Karpas-422 (cell line): ENCODE measurements around the gene PLAC1. TPM values are rescaled to one million over a fixed set of nuclear protein-coding genes. Genes with fewer than 3 reads are reported as not detected.

Experiments used
- DNase-seq: peaks from one replicate; pipeline ENCODE4 v3.0.0-alpha.2; 2015
- H2AFZ ChIP-seq: fragments of 200-600 bp; sonication (generic); 2 replicates; pipeline ENCODE4 v1.6.1; 2014; ENCODE audit warnings: antibody characterized with exemption, low read length, mixed read lengths
- H3K27ac ChIP-seq: fragments of 200-600 bp; sonication (generic); 2 replicates; pipeline ENCODE4 v1.5.1; 2014; ENCODE audit warnings: mild to moderate bottlenecking, low read length, moderate library complexity
- H3K27me3 ChIP-seq: fragments of 200-600 bp; sonication (generic); 2 replicates; pipeline ENCODE4 v1.6.1; 2014; ENCODE audit warnings: low read length, mixed read lengths
- H3K36me3 ChIP-seq: fragments of 200-600 bp; sonication (generic); 2 replicates; pipeline ENCODE4 v1.6.1; 2014; ENCODE audit warnings: low read length, mixed read lengths; ENCODE audit not compliant: insufficient read depth
- H3K4me1 ChIP-seq: fragments of 200-600 bp; sonication (generic); 2 replicates; pipeline ENCODE4 v1.6.1; 2014; ENCODE audit warnings: mild to moderate bottlenecking, low read length, mixed read lengths
- H3K4me2 ChIP-seq: fragments of 200-600 bp; sonication (generic); 2 replicates; pipeline ENCODE4 v1.6.1; 2014; ENCODE audit warnings: low read length, low read depth, mild to moderate bottlenecking; ENCODE audit not compliant: poor library complexity, severe bottlenecking
- H3K4me3 ChIP-seq: fragments of 200-600 bp; sonication (generic); 2 replicates; pipeline ENCODE4 v1.5.1; 2014; ENCODE audit warnings: mild to moderate bottlenecking, antibody characterized with exemption, low read length, mixed read lengths
- H3K79me2 ChIP-seq: fragments of 200-600 bp; sonication (generic); 2 replicates; pipeline ENCODE4 v1.6.1; 2014; ENCODE audit warnings: mild to moderate bottlenecking, low read length, mixed read lengths
- H3K9ac ChIP-seq: fragments of 200-600 bp; sonication (generic); 2 replicates; pipeline ENCODE4 v1.6.0; 2014; ENCODE audit warnings: low read length
- H3K9me2 ChIP-seq: fragments of 200-600 bp; sonication (generic), shearing (Covaris generic); replicated peaks from 2 replicates; pipeline ENCODE4 v1.6.0; 2014; ENCODE audit warnings: mild to moderate bottlenecking, low read length, moderate library complexity; ENCODE audit not compliant: insufficient read depth
- H3K9me3 ChIP-seq: fragments of 300-700, 200-600 bp; sonication (generic); 2 replicates; pipeline ENCODE4 v1.6.1; 2014; ENCODE audit warnings: low read length, mixed read lengths
- H4K20me1 ChIP-seq: fragments of 200-600 bp; sonication (generic); 2 replicates; pipeline ENCODE4 v1.6.1; 2014; ENCODE audit warnings: mild to moderate bottlenecking, antibody characterized with exemption, low read length, low read depth; ENCODE audit not compliant: insufficient read depth
- total RNA-seq: library from RNA; depleted of rRNA; stranded (reverse); fragments of >200 nt; shearing (Covaris generic); gene quantifications from 2 replicates; pipeline ENCODE4 v1.2.3, GENCODE V29; 2014; ENCODE audit warnings: low replicate concordance

PLAC1 gene
- total RNA-seq, 1 experiment from 2014 or later: not detected

DNA sequence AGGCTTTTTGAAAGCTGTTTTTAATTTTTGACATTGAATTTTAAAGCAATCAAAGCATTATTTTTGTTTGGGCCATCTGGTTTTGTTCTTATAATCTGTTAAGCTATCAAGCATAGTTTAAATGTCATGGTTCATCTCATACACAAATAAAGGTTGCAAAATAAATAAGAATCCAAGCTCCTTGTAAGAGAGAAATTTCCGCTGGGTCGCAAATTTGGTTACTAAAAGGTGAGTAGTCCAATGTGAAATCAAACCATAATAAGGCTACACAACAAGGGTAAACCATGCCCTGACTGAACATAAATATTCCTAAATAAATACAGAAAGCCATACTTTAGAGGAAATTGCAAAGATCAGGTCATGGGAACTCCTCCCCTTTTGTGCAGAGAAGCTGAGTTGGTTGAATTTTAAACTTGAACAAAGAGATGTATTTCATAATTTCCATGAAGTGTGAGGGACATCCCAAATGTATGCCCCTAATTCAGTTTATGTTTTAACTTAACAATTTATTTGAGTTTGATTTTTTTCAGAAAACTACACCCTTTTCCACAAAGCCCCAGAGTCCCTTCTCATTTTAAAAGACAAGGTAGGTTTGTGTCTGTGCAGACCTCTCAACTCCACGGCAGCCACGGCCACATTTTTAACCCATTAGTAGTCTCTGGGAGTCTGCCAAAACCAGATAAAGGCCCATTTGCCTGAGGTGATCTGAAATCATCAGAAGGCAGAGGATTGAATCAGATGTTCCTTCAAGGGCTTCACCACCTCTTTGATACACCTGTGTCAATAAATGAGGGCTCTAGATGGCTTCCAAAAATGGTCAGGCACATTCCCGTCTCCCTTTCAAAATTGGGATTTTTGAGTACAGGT lies 85.2 kb downstream of the PLAC1 start:
- H3K4me1 ChIP-seq: no peaks in the 10 kb centered on the region
- H3K4me3 ChIP-seq: no peak overlapping the region
- no peak overlapping the region for H2AFZ ChIP-seq
- H3K9ac ChIP-seq: no peak overlapping the region
- no peaks in the 10 kb centered on the region for H4K20me1 ChIP-seq
- no peaks in the 10 kb centered on the region for H3K9me2 ChIP-seq
- H3K79me2 ChIP-seq: no peaks in the 10 kb centered on the region
- H3K4me2 ChIP-seq: no peak overlapping the region
- no peaks in the 10 kb centered on the region for H3K27me3 ChIP-seq
- no peaks in the 10 kb centered on the region for H3K36me3 ChIP-seq
- H3K27ac ChIP-seq: no peak overlapping the region
- DNase-seq: no peak
- H3K9me3 ChIP-seq: no peaks in the 10 kb centered on the region

GRCh38 chrX:134571796-134572195 lies 86.5 kb downstream of the PLAC1 start:
- Histone ChIP-seq H2AFZ (no peak overlapping the region), H3K4me3 (no peak overlapping the region), H3K9ac (no peak overlapping the region), H3K9me2 (no peaks in the 10 kb centered on the region), H3K27me3 (no peaks in the 10 kb centered on the region), H3K4me2 (no peak overlapping the region), H4K20me1 (no peaks in the 10 kb centered on the region), H3K27ac (no peak overlapping the region), H3K9me3 (no peaks in the 10 kb centered on the region), H3K4me1 (no peaks in the 10 kb centered on the region), H3K36me3 (no peaks in the 10 kb centered on the region), H3K79me2 (no peaks in the 10 kb centered on the region)
- DNase-seq: no peak

DNA sequence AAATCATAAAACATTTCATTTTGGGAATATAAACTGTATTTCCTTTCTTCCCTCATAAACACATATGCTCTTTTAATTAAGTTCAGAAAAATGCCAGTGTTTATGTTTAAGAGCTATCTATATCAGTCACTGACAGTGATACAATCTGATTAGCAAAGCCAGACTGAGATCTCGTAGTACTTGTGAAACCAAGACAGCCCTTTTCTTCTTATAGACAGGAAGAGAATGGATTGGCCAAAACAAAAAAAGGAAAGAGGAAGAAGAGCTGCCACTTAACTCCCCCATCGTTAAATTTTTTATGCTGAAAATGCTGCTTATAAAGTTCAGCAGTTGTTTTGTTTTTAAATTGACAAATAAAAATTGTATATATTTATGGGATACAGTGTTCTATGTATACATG lies 87.4 kb downstream of the PLAC1 start:
- H3K4me1 ChIP-seq: no peaks in the 10 kb centered on the region
- no peaks in the 10 kb centered on the region for H4K20me1 ChIP-seq
- no peaks in the 10 kb centered on the region for H3K9me2 ChIP-seq
- H2AFZ ChIP-seq: no peak overlapping the region
- no peaks in the 10 kb centered on the region for H3K79me2 ChIP-seq
- no peak for DNase-seq
- no peak overlapping the region for H3K27ac ChIP-seq
- no peak overlapping the region for H3K9ac ChIP-seq
- no peaks in the 10 kb centered on the region for H3K27me3 ChIP-seq
- no peaks in the 10 kb centered on the region for H3K9me3 ChIP-seq
- H3K4me3 ChIP-seq: no peak overlapping the region
- H3K36me3 ChIP-seq: no peaks in the 10 kb centered on the region
- H3K4me2 ChIP-seq: no peak overlapping the region

GRCh38 chrX:134570509-134570846 lies 87.8 kb downstream of the PLAC1 start:
- H3K9me2 ChIP-seq: no peaks in the 10 kb centered on the region
- no peaks in the 10 kb centered on the region for H4K20me1 ChIP-seq
- no peak overlapping the region for H3K4me3 ChIP-seq
- no peak overlapping the region for H2AFZ ChIP-seq
- no peak overlapping the region for H3K27ac ChIP-seq
- DNase-seq: no peak
- H3K9ac ChIP-seq: no peak overlapping the region
- no peaks in the 10 kb centered on the region for H3K36me3 ChIP-seq
- no peaks in the 10 kb centered on the region for H3K4me1 ChIP-seq
- no peaks in the 10 kb centered on the region for H3K79me2 ChIP-seq
- H3K27me3 ChIP-seq: no peaks in the 10 kb centered on the region
- no peaks in the 10 kb centered on the region for H3K9me3 ChIP-seq
- no peak overlapping the region for H3K4me2 ChIP-seq

DNA sequence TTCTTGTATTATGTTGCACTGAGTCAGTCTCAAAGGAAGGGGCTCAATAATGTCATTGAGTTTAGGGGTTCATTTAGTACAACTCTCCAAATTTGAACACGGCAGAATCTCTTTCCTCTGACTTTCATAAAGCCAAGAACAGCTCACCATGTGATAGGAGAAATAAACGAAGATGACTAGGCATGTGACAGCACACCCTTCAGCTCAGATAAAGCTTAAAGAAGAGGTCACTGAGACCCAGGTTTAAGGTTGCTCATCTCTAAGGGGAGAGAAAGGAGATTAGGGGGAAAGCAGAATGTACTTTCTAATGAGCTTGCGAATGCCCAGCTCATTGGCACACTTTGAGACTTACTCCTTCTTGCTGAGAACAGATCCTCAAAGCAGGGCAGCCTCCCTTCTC lies 89.0 kb downstream of the PLAC1 start:
- no peaks in the 10 kb centered on the region for H3K9me2 ChIP-seq
- H3K27ac ChIP-seq: no peak overlapping the region
- H3K79me2 ChIP-seq: no peaks in the 10 kb centered on the region
- no peaks in the 10 kb centered on the region for H3K36me3 ChIP-seq
- no peak overlapping the region for H3K4me2 ChIP-seq
- H3K4me1 ChIP-seq: no peaks in the 10 kb centered on the region
- no peak for DNase-seq
- H3K9ac ChIP-seq: no peak overlapping the region
- H3K27me3 ChIP-seq: no peaks in the 10 kb centered on the region
- H3K9me3 ChIP-seq: no peaks in the 10 kb centered on the region
- no peak overlapping the region for H2AFZ ChIP-seq
- H3K4me3 ChIP-seq: no peak overlapping the region
- H4K20me1 ChIP-seq: no peaks in the 10 kb centered on the region

GRCh38 chrX:134568285-134569016 lies 89.8 kb downstream of the PLAC1 start:
- H3K4me3 ChIP-seq: no peak overlapping the region
- no peak for DNase-seq
- H3K27ac ChIP-seq: no peak overlapping the region
- no peak overlapping the region for H3K4me2 ChIP-seq
- H3K9me3 ChIP-seq: no peaks in the 10 kb centered on the region
- no peak overlapping the region for H2AFZ ChIP-seq
- H3K9ac ChIP-seq: no peak overlapping the region
- no peaks in the 10 kb centered on the region for H3K27me3 ChIP-seq
- H3K79me2 ChIP-seq: no peaks in the 10 kb centered on the region
- H3K9me2 ChIP-seq: no peaks in the 10 kb centered on the region
- H4K20me1 ChIP-seq: no peaks in the 10 kb centered on the region
- H3K4me1 ChIP-seq: no peaks in the 10 kb centered on the region
- H3K36me3 ChIP-seq: no peaks in the 10 kb centered on the region

DNA sequence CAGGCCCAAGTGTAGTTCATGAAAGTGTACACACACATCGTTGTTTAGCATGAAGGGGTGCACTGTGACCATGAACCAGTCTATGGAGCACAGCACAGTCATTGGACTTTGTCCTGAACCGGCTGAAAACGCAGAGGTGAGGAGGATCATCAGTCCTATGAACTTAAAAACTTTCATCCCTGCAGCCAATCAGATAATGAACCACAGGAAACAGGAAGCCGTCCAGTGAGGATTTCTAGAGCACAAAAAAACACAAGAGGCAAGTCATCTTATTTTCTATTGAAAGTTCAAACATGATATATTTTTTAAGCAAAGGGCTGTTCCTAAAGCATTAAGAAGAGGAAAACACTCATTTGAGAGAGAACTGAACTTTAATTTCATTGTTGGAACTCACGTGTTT lies 91.8 kb downstream of the PLAC1 start:
- H3K27me3 ChIP-seq: no peaks in the 10 kb centered on the region
- H3K9me3 ChIP-seq: no peaks in the 10 kb centered on the region
- no peaks in the 10 kb centered on the region for H3K36me3 ChIP-seq
- no peaks in the 10 kb centered on the region for H4K20me1 ChIP-seq
- H3K9ac ChIP-seq: no peak overlapping the region
- H2AFZ ChIP-seq: no peak overlapping the region; the same call in 1 of the 2 replicates
- H3K79me2 ChIP-seq: no peaks in the 10 kb centered on the region
- no peak for DNase-seq
- H3K4me1 ChIP-seq: no peaks in the 10 kb centered on the region
- H3K9me2 ChIP-seq: no peaks in the 10 kb centered on the region
- H3K4me2 ChIP-seq: no peak overlapping the region
- H3K4me3 ChIP-seq: no peak overlapping the region
- no peak overlapping the region for H3K27ac ChIP-seq

GRCh38 chrX:134562002-134562401 lies 96.3 kb downstream of the PLAC1 start:
- Histone ChIP-seq H3K4me3 (no peak overlapping the region), H3K9me2 (no peaks in the 10 kb centered on the region), H3K4me2 (no peak overlapping the region), H3K27ac (no peak overlapping the region), H3K9me3 (no peaks in the 10 kb centered on the region), H2AFZ (no peak overlapping the region), H3K27me3 (no peaks in the 10 kb centered on the region), H3K79me2 (no peaks in the 10 kb centered on the region), H3K4me1 (no peaks in the 10 kb centered on the region), H3K36me3 (no peaks in the 10 kb centered on the region), H4K20me1 (no peaks in the 10 kb centered on the region), H3K9ac (no peak overlapping the region)
- DNase-seq: no peak
